Breast epithelium (tissue), 4 donors: ENCODE results near the gene RHNO1. TPM values are rescaled to one million over a fixed set of nuclear protein-coding genes. Genes with fewer than 3 reads are reported as not detected.

Source experiments
- DNase-seq, 2 donors: peaks; one replicate each; pipeline ENCODE4 v3.0.0-alpha.2; 2019; ENCODE audit warnings: low spot score in 2 of 2
- H3K27ac ChIP-seq, 2 donors: fragments of 200-600 bp; sonication (generic) in 1 of 2; one replicate each; pipeline ENCODE4 v1.5.1; 2016 to 2019; ENCODE audit warnings: mild to moderate bottlenecking in 1 of 2
- H3K27me3 ChIP-seq, 2 donors: fragments of 200-600 bp; sonication (generic) in 1 of 2; one replicate each; pipeline versions ENCODE4 v1.5.1 to v1.6.0; 2017 to 2019; ENCODE audit warnings: control low read depth in 1 of 2, mild to moderate bottlenecking in 1 of 2
- H3K36me3 ChIP-seq: fragments of 200-600 bp; one replicate; pipeline ENCODE4 v1.5.1; 2019
- H3K4me1 ChIP-seq, 2 donors: fragments of 200-600 bp; sonication (generic); one replicate each; pipeline ENCODE4 v1.5.1; 2016 to 2019; ENCODE audit warnings: control low read depth in 1 of 2
- H3K4me3 ChIP-seq, 3 donors: fragments of 200-600 bp; sonication (generic); 1 replicate in 2 of 3; 2 replicates in 1 of 3; pipeline ENCODE4 v1.5.1; 2016 to 2019; ENCODE audit warnings: mild to moderate bottlenecking in 3 of 3, moderate library complexity in 2 of 3
- H3K9me3 ChIP-seq, 2 donors: fragments of 200-600 bp; sonication (generic) in 1 of 2; one replicate each; pipeline ENCODE4 v1.5.1; 2016 to 2019; ENCODE audit warnings: control low read depth in 1 of 2
- CTCF ChIP-seq, 3 donors: fragments of 450-650 bp; IDR thresholded peaks; one replicate each; pipeline ENCODE4 v1.5.1; 2016 to 2017; ENCODE audit warnings: antibody characterized with exemption in 3 of 3, mild to moderate bottlenecking in 3 of 3, moderate library complexity in 3 of 3
- POLR2A ChIP-seq: fragments of 450-650 bp; IDR thresholded peaks from one replicate; pipeline ENCODE4 v1.6.1; 2016; ENCODE audit warnings: antibody characterized with exemption, mild to moderate bottlenecking, moderate library complexity
- POLR2AphosphoS5 ChIP-seq, 3 donors: sonication (generic); formaldehyde crosslinking; IDR thresholded peaks; one replicate each; pipeline ENCODE4 v1.6.1; 2017; ENCODE audit warnings: antibody characterized with exemption in 3 of 3
- intact Hi-C: fragments of 100-400 bp; cut with DNase I; formaldehyde crosslinking; loops from one replicate; pipeline ENCODE4 v1.15.1; 2023; ENCODE audit warnings: low total_unique reads
- total RNA-seq, 3 donors: library from RNA; depleted of rRNA; stranded (reverse); fragments of >200 nt; gene quantifications; one replicate each; pipeline ENCODE4 v1.1.0, GENCODE V29; 2016

RHNO1 gene
- total RNA-seq, 3 donors from 2014 or later: 4.3 to 18.4 (median 15.7) TPM

- Histone ChIP-seq H3K36me3 (no peaks in the 10 kb centered on the region), H3K27ac (no peak overlapping the region), H3K9me3 (no peaks in the 10 kb centered on the region), H3K4me1 (no peaks in the 10 kb centered on the region), H3K27me3 (no peaks in the 10 kb centered on the region), H3K4me3 (no peak overlapping the region)
- no peak for DNase-seq
- TF ChIP-seq CTCF (IDR thresholded peaks at IDR 0.05) (no peak), POLR2A (no peak), POLR2AphosphoS5 (IDR thresholded peaks at IDR 0.05) (no peak)
- intact Hi-C loops: no loop called here
Observed at GRCh38 chr12:2934371-2934770, 57.3 kb downstream of the RHNO1 start.

- intact Hi-C loops: no loop called here
- TF ChIP-seq POLR2AphosphoS5 (IDR thresholded peaks at IDR 0.05) (no peak), POLR2A (no peak), CTCF (IDR thresholded peaks at IDR 0.05) (no peak)
- Histone ChIP-seq H3K27ac (no peak overlapping the region), H3K36me3 (no peaks in the 10 kb centered on the region), H3K9me3 (no peaks in the 10 kb centered on the region), H3K27me3 (no peaks in the 10 kb centered on the region), H3K4me1 (no peaks in the 10 kb centered on the region), H3K4me3 (no peak overlapping the region)
- no peak for DNase-seq
Observed at GRCh38 chr12:2936301-2936700, 59.3 kb downstream of the RHNO1 start.

- DNase-seq: no peak
- no peak for TF ChIP-seq POLR2A
- TF ChIP-seq CTCF (IDR thresholded peaks at IDR 0.05): no peak
- TF ChIP-seq POLR2AphosphoS5 (IDR thresholded peaks at IDR 0.05): no peak
- Histone ChIP-seq H3K9me3 (no peaks in the 10 kb centered on the region), H3K27ac (no peak overlapping the region), H3K27me3 (no peaks in the 10 kb centered on the region), H3K36me3 (no peaks in the 10 kb centered on the region), H3K4me1 (no peaks in the 10 kb centered on the region), H3K4me3 (no peak overlapping the region)
- intact Hi-C loops: no loop called here
Observed at GRCh38 chr12:2937500-2937899, 60.5 kb downstream of the RHNO1 start.

Other genes with a start within 250 kb of the RHNO1 start
- 10 to 100 TPM; 30.4 to 70.8 (median 50.1) TPM for gene FKBP4, start 82.3 kb upstream of the RHNO1 start, total RNA-seq
- 10 to 100 TPM; 22.2 to 48.9 (median 35.1) TPM for gene ITFG2, start 64.6 kb upstream of the RHNO1 start, total RNA-seq
- gene NRIP2, start 42.2 kb upstream of the RHNO1 start, total RNA-seq: 1 to 10 TPM in 2 of 3 donors, under 1 TPM in 1; 0.16 to 1.6 (median 1.2) TPM
- gene TEX52, start 20.2 kb upstream of the RHNO1 start, total RNA-seq: not detected
- 1 to 10 TPM in 1 of 3 donors, under 1 TPM in 2; under 0.01 to 2.4 (median 0.44) TPM for gene FOXM1, start within 50 bp of the RHNO1 start, total RNA-seq
- 10 to 100 TPM; 18.6 to 22.6 (median 20.8) TPM for gene TULP3, start 13.7 kb downstream of the RHNO1 start, total RNA-seq
- gene TEAD4, start 82.2 kb downstream of the RHNO1 start, total RNA-seq: 10 to 100 TPM in 2 of 3 donors, 1 to 10 TPM in 1; 2.4 to 24.3 (median 12.6) TPM
- gene TSPAN9, start 200.2 kb downstream of the RHNO1 start, total RNA-seq: 10 to 100 TPM; 16.8 to 44.9 (median 36.9) TPM